Hepatocyte (in vitro differentiated cells): ENCODE results near the gene EML6. TPM values are rescaled to one million over a fixed set of nuclear protein-coding genes. Genes with fewer than 3 reads are reported as not detected.

Experiments used
- DNase-seq: peaks from one replicate; pipeline ENCODE4 v3.0.0-alpha.2; 2016; ENCODE audit warnings: low spot score
- H2AFZ ChIP-seq: fragments of 200-600 bp; sonication (generic); 2 replicates; pipeline ENCODE4 v1.6.0; 2016; ENCODE audit warnings: antibody characterized with exemption, mild to moderate bottlenecking
- H3K27ac ChIP-seq: fragments of 200-600 bp; sonication (generic); 2 replicates; pipeline ENCODE4 v1.5.1; 2016; ENCODE audit warnings: mild to moderate bottlenecking
- H3K27me3 ChIP-seq: fragments of 200-600 bp; sonication (generic); 2 replicates; pipeline ENCODE4 v1.6.1; 2016
- H3K36me3 ChIP-seq: fragments of 200-600 bp; sonication (generic); replicated peaks from 2 replicates; pipeline ENCODE4 v1.5.1; 2016; ENCODE audit warnings: low read depth; ENCODE audit not compliant: insufficient read depth
- H3K4me1 ChIP-seq: fragments of 200-600 bp; sonication (generic); 2 replicates; pipeline ENCODE4 v1.5.1; 2016; ENCODE audit warnings: mild to moderate bottlenecking, moderate library complexity; ENCODE audit not compliant: insufficient read depth
- H3K4me2 ChIP-seq: fragments of 200-600 bp; sonication (generic); 2 replicates; pipeline ENCODE4 v1.6.0; 2016
- H3K4me3 ChIP-seq: fragments of 200-600 bp; sonication (generic); 2 replicates; pipeline ENCODE4 v1.5.1; 2016; ENCODE audit warnings: mild to moderate bottlenecking
- H3K79me2 ChIP-seq: fragments of 200-600 bp; sonication (generic); 2 replicates; pipeline ENCODE4 v1.6.0; 2017; ENCODE audit warnings: mild to moderate bottlenecking
- H3K9me2 ChIP-seq: fragments of 200-600 bp; sonication (generic); replicated peaks from 2 replicates; pipeline ENCODE4 v1.6.0; 2017; ENCODE audit warnings: mild to moderate bottlenecking; ENCODE audit not compliant: insufficient read depth
- H3K9me3 ChIP-seq: fragments of 200-600 bp; sonication (generic); 2 replicates; pipeline ENCODE4 v1.5.1; 2016; ENCODE audit warnings: low read depth, mild to moderate bottlenecking
- H4K20me1 ChIP-seq: fragments of 200-600 bp; sonication (generic); 2 replicates; pipeline ENCODE4 v1.6.0; 2016; ENCODE audit warnings: mild to moderate bottlenecking; ENCODE audit not compliant: insufficient read depth, poor library complexity, severe bottlenecking
- EZH2 ChIP-seq: fragments of 200-600 bp; sonication (generic); IDR thresholded peaks from 2 replicates; pipeline ENCODE4 v1.6.1; 2016; ENCODE audit warnings: antibody characterized with exemption, mild to moderate bottlenecking, borderline replicate concordance
- EZH2phosphoT487 ChIP-seq: fragments of 200-600 bp; sonication (generic); IDR thresholded peaks from one replicate; pipeline ENCODE4 v1.6.1; 2018; ENCODE audit warnings: antibody characterized with exemption, mild to moderate bottlenecking, low read depth, moderate library complexity; ENCODE audit not compliant: unreplicated experiment, severe bottlenecking
- WGBS: methylation state at CpG from one replicate; pipeline ENCODE4 v1.1.6; 2016; ENCODE audit warnings: low lambda C conversion rate; ENCODE audit errors: missing lambda C conversion rate; 5-methylcytosine and 5-hydroxymethylcytosine counted together
- polyA plus RNA-seq: library from polyadenylated mRNA; unstranded; fragments of >200 nt; fragmentation: Nextera tagmentation; extraction: Ambion mirVana; gene quantifications from 2 replicates; pipeline ENCODE4 v1.2.1, GENCODE V29; 2016
- total RNA-seq: library from RNA; depleted of rRNA; stranded (reverse); fragments of >200 nt; gene quantifications from 2 replicates; pipeline ENCODE4 v1.2.3, GENCODE V29; 2014
- TF ChIP-seq, protein P1 (sequence below): fragments of 200-600 bp; sonication (generic); IDR thresholded peaks from 2 replicates; pipeline ENCODE4 v1.5.1; 2016; ENCODE audit warnings: antibody characterized with exemption, mild to moderate bottlenecking; ENCODE audit not compliant: poor library complexity

The EML6 gene
- total and polyA plus RNA-seq, 2 experiments from 2014 or later: 1.9 to 4.0 TPM

DNA sequence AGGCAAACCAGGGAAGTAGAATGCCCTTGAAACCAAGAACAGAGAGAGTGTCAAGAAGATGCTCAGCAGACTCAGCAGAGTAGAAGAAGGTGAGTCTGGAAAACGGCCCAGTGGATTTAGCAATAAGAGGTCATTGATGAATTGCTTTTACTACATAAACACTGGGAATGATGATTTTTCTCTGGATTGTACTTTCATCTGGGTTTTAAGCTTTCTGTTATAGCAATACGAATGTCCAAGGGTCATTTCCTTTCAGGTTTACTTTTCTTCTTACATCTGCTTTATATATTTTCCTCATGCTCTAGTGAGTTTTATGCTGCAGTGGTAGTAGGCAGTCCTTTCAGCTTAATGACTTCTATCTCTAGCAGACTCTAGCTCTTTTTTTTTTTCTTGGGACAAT, 16.9 kb downstream of the EML6 start:
- Histone ChIP-seq H3K4me2 (no peak overlapping the region), H3K9me3 (no peaks in the 10 kb centered on the region), H3K9me2 (no peaks in the 10 kb centered on the region), H3K27ac (no peak overlapping the region), H3K4me1 (no peaks in the 10 kb centered on the region), H4K20me1 (no peaks in the 10 kb centered on the region), H3K4me3 (no peak overlapping the region), H3K27me3 (no peaks in the 10 kb centered on the region), H3K79me2 (no peaks in the 10 kb centered on the region), H3K36me3 (no peaks in the 10 kb centered on the region), H2AFZ (no peak overlapping the region)
- no peak for DNase-seq
- TF ChIP-seq, protein P1, sequence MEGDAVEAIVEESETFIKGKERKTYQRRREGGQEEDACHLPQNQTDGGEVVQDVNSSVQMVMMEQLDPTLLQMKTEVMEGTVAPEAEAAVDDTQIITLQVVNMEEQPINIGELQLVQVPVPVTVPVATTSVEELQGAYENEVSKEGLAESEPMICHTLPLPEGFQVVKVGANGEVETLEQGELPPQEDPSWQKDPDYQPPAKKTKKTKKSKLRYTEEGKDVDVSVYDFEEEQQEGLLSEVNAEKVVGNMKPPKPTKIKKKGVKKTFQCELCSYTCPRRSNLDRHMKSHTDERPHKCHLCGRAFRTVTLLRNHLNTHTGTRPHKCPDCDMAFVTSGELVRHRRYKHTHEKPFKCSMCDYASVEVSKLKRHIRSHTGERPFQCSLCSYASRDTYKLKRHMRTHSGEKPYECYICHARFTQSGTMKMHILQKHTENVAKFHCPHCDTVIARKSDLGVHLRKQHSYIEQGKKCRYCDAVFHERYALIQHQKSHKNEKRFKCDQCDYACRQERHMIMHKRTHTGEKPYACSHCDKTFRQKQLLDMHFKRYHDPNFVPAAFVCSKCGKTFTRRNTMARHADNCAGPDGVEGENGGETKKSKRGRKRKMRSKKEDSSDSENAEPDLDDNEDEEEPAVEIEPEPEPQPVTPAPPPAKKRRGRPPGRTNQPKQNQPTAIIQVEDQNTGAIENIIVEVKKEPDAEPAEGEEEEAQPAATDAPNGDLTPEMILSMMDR: no peak
- no peak for TF ChIP-seq EZH2
- TF ChIP-seq EZH2phosphoT487: no peak
- 57% methylated on average over 2 of the region's 2 CpGs for WGBS

DNA sequence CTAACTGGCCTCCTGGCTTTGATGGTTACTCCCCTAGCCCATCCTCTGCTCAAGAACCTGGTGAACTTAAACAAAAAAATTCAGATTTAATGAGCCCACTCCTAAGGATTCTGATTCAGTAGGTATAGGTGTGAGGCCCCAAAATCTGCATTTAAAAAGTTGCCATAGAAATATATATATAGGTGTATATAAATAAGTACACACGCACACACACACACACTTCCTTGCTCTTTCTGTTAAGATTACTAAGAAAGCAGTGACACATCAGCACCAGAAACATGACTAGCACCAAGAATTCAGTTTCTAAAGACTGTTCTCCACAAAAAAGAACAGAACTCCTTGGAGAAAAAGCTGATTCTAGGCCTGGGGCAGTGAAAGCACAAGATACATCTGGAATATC, 17.8 kb downstream of the EML6 start:
- Histone ChIP-seq H3K9me2 (no peaks in the 10 kb centered on the region), H3K4me2 (no peak overlapping the region), H3K27ac (no peak overlapping the region), H2AFZ (no peak overlapping the region), H3K79me2 (no peaks in the 10 kb centered on the region), H3K4me3 (no peak overlapping the region), H3K9me3 (no peaks in the 10 kb centered on the region), H3K4me1 (no peaks in the 10 kb centered on the region), H4K20me1 (no peaks in the 10 kb centered on the region), H3K27me3 (no peaks in the 10 kb centered on the region), H3K36me3 (no peaks in the 10 kb centered on the region)
- no peak for DNase-seq
- WGBS: 93% methylated on average over 1 of the region's 1 CpG
- TF ChIP-seq EZH2phosphoT487 (no peak), EZH2 (no peak)
- TF ChIP-seq, protein P1: no peak

DNA sequence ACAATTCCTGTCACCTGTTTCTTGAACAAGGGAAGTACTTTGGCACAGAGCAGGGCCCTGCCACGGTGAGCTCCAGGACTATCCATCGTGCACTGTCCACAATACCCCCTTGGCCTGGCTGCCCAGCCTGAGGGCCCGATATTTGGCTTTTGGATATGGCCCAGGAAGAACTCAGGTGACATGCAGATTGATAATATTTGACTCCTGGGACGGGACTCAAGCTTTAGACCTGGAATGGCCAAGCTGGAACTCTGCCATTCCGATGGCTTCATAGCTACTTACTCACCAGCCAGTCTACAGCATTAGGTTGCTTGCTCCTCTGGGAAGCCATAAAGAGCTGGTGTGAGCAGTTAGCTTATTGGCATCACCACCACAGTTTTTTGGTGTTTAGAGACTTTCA, 26.6 kb downstream of the EML6 start:
- H3K9me2 ChIP-seq: no peaks in the 10 kb centered on the region
- no peaks in the 10 kb centered on the region for H3K4me1 ChIP-seq
- H4K20me1 ChIP-seq: no peaks in the 10 kb centered on the region
- TF ChIP-seq, protein P1: no peak
- no peak for TF ChIP-seq EZH2phosphoT487
- TF ChIP-seq EZH2: no peak
- H3K4me3 ChIP-seq: no peak overlapping the region
- over 99% methylated on average over 5 of the region's 5 CpGs for WGBS
- no peak overlapping the region for H3K4me2 ChIP-seq
- no peaks in the 10 kb centered on the region for H3K36me3 ChIP-seq
- H3K27ac ChIP-seq: no peak overlapping the region
- H3K27me3 ChIP-seq: no peaks in the 10 kb centered on the region
- H3K9me3 ChIP-seq: no peaks in the 10 kb centered on the region
- H3K79me2 ChIP-seq: no peaks in the 10 kb centered on the region
- H2AFZ ChIP-seq: no peak overlapping the region
- no peak for DNase-seq

DNA sequence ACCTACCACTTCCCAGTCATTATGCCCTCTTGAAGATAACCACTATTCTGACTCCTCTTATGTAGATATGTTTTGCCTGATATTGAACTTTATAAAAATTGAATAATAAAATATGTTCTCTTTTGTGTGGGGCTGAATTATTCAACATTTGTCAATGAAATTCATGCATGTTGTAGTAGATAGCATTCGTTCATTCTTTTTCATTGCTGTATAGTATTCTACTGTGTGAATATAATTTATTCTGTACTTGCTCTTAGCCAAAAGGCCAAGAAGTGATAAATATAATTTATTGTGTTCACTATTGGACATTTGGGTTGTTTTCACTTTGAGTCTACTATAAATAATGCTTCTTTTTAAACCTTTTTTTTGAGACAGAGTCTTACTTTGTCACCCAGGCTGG, 29.0 kb downstream of the EML6 start:
- 93% methylated on average over 1 of the region's 1 CpG for WGBS
- Histone ChIP-seq H4K20me1 (no peaks in the 10 kb centered on the region), H3K27me3 (no peaks in the 10 kb centered on the region), H2AFZ (no peak overlapping the region), H3K36me3 (no peaks in the 10 kb centered on the region), H3K4me3 (no peak overlapping the region), H3K4me2 (no peak overlapping the region), H3K4me1 (no peaks in the 10 kb centered on the region), H3K79me2 (no peaks in the 10 kb centered on the region), H3K9me2 (no peaks in the 10 kb centered on the region), H3K9me3 (no peaks in the 10 kb centered on the region), H3K27ac (no peak overlapping the region)
- TF ChIP-seq EZH2 (no peak), EZH2phosphoT487 (no peak)
- TF ChIP-seq, protein P1: no peak
- DNase-seq: no peak
